ENCODE measurements around the gene C11orf86. TPM values are rescaled to one million over a fixed set of nuclear protein-coding genes. Genes with fewer than 3 reads are reported as not detected.

C11orf86 gene
- total RNA-seq, 6 donors from 2014 or later, result not detected

DNA sequence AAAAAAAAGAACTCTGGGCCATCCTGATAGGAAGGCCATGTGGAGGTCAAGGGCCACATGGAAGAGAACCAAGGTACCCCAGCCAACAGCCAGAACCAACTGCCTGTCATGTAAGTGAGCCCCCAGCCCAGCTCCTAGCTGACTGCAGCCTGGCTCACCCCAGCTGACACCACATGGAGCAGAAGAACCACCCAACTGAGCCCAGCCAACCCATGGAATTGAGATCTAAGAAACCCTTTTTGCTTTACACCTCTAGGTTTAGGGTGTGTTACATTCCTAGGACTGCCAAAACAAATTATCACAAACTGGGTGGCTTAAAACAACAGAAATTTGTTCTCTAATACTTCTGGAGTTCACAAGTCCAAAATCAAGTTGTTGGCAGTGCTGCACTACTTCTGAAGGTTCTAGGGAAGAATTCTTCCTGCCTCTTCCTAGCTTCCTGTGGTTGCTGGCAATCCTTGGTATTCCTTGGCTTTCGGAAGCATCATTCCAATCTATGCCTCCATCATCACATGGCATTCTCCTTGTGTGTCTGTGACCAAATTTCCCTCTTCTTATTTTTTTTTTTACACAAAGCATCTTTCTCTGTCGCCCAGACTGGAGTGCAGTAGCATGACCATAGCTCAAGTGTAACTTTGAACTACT is 4.4 kb downstream of the C11orf86 start:
- H3K36me3 ChIP-seq, result no peaks in the 10 kb centered on the region
- 91 to 97% methylated on average over 2 of the region's 2 CpGs for WGBS, 2 donors
- DNase-seq (no peak), ATAC-seq (ENCODE audit: low FRiP score in 2 of 2) (no peak)
- peaks cover 5 to 19% (median 12%) of the 10 kb centered on the region in 4 donors for H3K4me1 ChIP-seq
- TF ChIP-seq, protein P1, sequence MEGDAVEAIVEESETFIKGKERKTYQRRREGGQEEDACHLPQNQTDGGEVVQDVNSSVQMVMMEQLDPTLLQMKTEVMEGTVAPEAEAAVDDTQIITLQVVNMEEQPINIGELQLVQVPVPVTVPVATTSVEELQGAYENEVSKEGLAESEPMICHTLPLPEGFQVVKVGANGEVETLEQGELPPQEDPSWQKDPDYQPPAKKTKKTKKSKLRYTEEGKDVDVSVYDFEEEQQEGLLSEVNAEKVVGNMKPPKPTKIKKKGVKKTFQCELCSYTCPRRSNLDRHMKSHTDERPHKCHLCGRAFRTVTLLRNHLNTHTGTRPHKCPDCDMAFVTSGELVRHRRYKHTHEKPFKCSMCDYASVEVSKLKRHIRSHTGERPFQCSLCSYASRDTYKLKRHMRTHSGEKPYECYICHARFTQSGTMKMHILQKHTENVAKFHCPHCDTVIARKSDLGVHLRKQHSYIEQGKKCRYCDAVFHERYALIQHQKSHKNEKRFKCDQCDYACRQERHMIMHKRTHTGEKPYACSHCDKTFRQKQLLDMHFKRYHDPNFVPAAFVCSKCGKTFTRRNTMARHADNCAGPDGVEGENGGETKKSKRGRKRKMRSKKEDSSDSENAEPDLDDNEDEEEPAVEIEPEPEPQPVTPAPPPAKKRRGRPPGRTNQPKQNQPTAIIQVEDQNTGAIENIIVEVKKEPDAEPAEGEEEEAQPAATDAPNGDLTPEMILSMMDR (IDR thresholded peaks at IDR 0.05), result no peak
- TF ChIP-seq POLR2A (IDR thresholded peaks at IDR 0.05) (no peak), EP300 (IDR thresholded peaks at IDR 0.05) (no peak), POLR2AphosphoS5 (IDR thresholded peaks at IDR 0.05) (no peak)
- peaks cover 4 to 11% (median 8%) of the 10 kb centered on the region in 4 donors for H3K9me3 ChIP-seq
- no peak overlapping the region for H3K4me3 ChIP-seq
- H3K27ac ChIP-seq, result no peak overlapping the region
- H3K27me3 ChIP-seq, result no peaks in the 10 kb centered on the region

- WGBS, 2 donors, result 10 to 16% methylated on average over 9 of the region's 9 CpGs
- H3K27me3 ChIP-seq, result no peaks in the 10 kb centered on the region
- H3K36me3 ChIP-seq, result no peaks in the 10 kb centered on the region
- H3K9me3 ChIP-seq, result peaks cover 4 to 11% (median 8%) of the 10 kb centered on the region in 4 donors
- no peak overlapping the region for H3K27ac ChIP-seq
- DNase-seq (peak in 1 of 2 donors; percentile 77), ATAC-seq (ENCODE audit: low FRiP score in 2 of 2) (peak in 1 of 2 donors; percentile 79)
- H3K4me3 ChIP-seq, result no peak overlapping the region
- peaks cover 5 to 19% (median 12%) of the 10 kb centered on the region in 4 donors for H3K4me1 ChIP-seq
- TF ChIP-seq, protein P1 (IDR thresholded peaks at IDR 0.05), result no peak
- TF ChIP-seq POLR2AphosphoS5 (IDR thresholded peaks at IDR 0.05) (no peak), POLR2A (IDR thresholded peaks at IDR 0.05) (no peak), EP300 (IDR thresholded peaks at IDR 0.05) (no peak)
Measured at GRCh38 chr11:66981976-66982578, 7.0 kb downstream of the C11orf86 start.

DNA sequence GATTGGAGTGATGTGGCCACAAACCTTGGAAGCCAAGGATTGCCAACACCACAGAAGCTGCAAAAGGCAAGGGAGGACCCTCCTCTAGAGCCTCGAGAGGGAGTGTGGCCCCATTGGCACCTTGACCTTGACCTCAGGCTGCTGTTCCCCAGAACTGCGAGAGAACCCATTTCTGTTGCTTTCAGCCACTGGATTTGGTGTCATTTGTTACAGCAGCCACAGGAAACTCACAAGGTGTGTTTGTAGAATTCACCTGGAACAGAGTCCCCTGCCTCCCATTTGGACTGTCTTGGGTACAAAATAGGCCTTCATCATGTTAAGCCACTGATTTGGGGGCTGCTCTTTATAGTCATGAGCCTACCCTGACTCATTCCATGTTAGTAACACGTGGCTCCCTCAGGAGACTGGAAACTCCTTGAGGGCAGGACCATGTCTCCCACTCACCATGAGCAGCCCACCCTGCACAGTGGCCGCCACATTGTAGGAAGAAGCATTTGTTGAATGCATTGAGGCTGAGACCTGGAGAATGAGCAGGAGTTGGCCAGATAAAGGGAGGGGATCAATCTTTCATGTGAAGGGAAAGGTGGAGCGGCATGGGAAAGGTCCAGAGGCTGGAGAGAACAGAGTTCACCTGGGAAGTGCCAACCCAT is 8.3 kb downstream of the C11orf86 start:
- peaks cover 5 to 19% (median 12%) of the 10 kb centered on the region in 4 donors for H3K4me1 ChIP-seq
- ATAC-seq (ENCODE audit: low FRiP score in 2 of 2) (no peak), DNase-seq (no peak)
- no peak overlapping the region for H3K27ac ChIP-seq
- TF ChIP-seq, protein P1 (IDR thresholded peaks at IDR 0.05), result no peak
- TF ChIP-seq POLR2AphosphoS5 (IDR thresholded peaks at IDR 0.05) (no peak), EP300 (IDR thresholded peaks at IDR 0.05) (no peak), POLR2A (IDR thresholded peaks at IDR 0.05) (no peak)
- H3K27me3 ChIP-seq, result no peaks in the 10 kb centered on the region
- H3K4me3 ChIP-seq, result no peak overlapping the region
- peaks cover 4 to 11% (median 8%) of the 10 kb centered on the region in 4 donors for H3K9me3 ChIP-seq
- H3K36me3 ChIP-seq, result no peaks in the 10 kb centered on the region
- 81 to 86% methylated on average over 5 of the region's 5 CpGs for WGBS, 2 donors

GRCh38 chr11:66985508-66986177 is 10.5 kb downstream of the C11orf86 start:
- Histone ChIP-seq H3K36me3 (no peaks in the 10 kb centered on the region), H3K27ac (no peak overlapping the region), H3K4me3 (no peak overlapping the region), H3K4me1 (peaks cover 5 to 19% (median 12%) of the 10 kb centered on the region in 4 donors), H3K27me3 (no peaks in the 10 kb centered on the region), H3K9me3 (no peaks in the 10 kb centered on the region)
- TF ChIP-seq POLR2A (IDR thresholded peaks at IDR 0.05) (no peak), EP300 (IDR thresholded peaks at IDR 0.05) (no peak), POLR2AphosphoS5 (IDR thresholded peaks at IDR 0.05) (no peak)
- TF ChIP-seq, protein P1 (IDR thresholded peaks at IDR 0.05), result no peak
- DNase-seq (peak; percentile 24 to 36), ATAC-seq (ENCODE audit: low FRiP score in 2 of 2) (no peak)
- WGBS, 2 donors, result 73 to 76% methylated on average over 8 of the region's 8 CpGs

All from upper lobe of left lung (tissue), 6 donors.